Measurements from ENCODE around the gene SNX25.

The SNX25 gene

GRCh38 chr4:185290656-185291055 is 81.3 kb downstream of the SNX25 start:
- POLR2A ChIA-PET (ENCODE audit: low non-redundant PET): no interaction called here
- CTCF ChIA-PET: no interaction called here
- no peak overlapping the region for H3K27ac ChIP-seq
- DNase-seq (ENCODE audit: low spot score): no peak
- TF ChIP-seq CTCF (conservative IDR thresholded peaks at IDR 0.05; ENCODE audit: low read depth): no peak

- ChIA-PET POLR2A (ENCODE audit: low non-redundant PET) (no interaction called here), CTCF (no interaction called here)
- TF ChIP-seq CTCF (conservative IDR thresholded peaks at IDR 0.05; ENCODE audit: low read depth): no peak
- no peak for DNase-seq (ENCODE audit: low spot score)
- no peak overlapping the region for H3K27ac ChIP-seq
Measured at GRCh38 chr4:185293202-185293601, 83.8 kb downstream of the SNX25 start.

- no peak for DNase-seq (ENCODE audit: low spot score)
- ChIA-PET POLR2A (ENCODE audit: low non-redundant PET) (no interaction called here), CTCF (no interaction called here)
- no peak overlapping the region for H3K27ac ChIP-seq
- no peak for TF ChIP-seq CTCF (conservative IDR thresholded peaks at IDR 0.05; ENCODE audit: low read depth)
Measured at GRCh38 chr4:185296665-185297460, 87.5 kb downstream of the SNX25 start.

GRCh38 chr4:185298728-185299430 is 89.5 kb downstream of the SNX25 start:
- DNase-seq (ENCODE audit: low spot score): no peak
- H3K27ac ChIP-seq: no peak overlapping the region
- TF ChIP-seq CTCF (conservative IDR thresholded peaks at IDR 0.05; ENCODE audit: low read depth): no peak
- ChIA-PET CTCF (no interaction called here), POLR2A (ENCODE audit: low non-redundant PET) (no interaction called here)

- no peak for TF ChIP-seq CTCF (conservative IDR thresholded peaks at IDR 0.05; ENCODE audit: low read depth)
- ChIA-PET POLR2A (ENCODE audit: low non-redundant PET) (no interaction called here), CTCF (no interaction called here)
- no peak overlapping the region for H3K27ac ChIP-seq
- no peak for DNase-seq (ENCODE audit: low spot score)
Measured at GRCh38 chr4:185304541-185304940, 95.1 kb downstream of the SNX25 start.

- DNase-seq (ENCODE audit: low spot score): no peak
- TF ChIP-seq CTCF (conservative IDR thresholded peaks at IDR 0.05; ENCODE audit: low read depth): no peak
- H3K27ac ChIP-seq: no peak overlapping the region
- CTCF ChIA-PET: no interaction called here
- POLR2A ChIA-PET (ENCODE audit: low non-redundant PET): no interaction called here
Measured at GRCh38 chr4:185304944-185305690, 95.7 kb downstream of the SNX25 start.
